Ascending aorta (tissue), 2 donors: Measurements from ENCODE around the gene TAC1. TPM values are rescaled to one million over a fixed set of nuclear protein-coding genes. Genes with fewer than 3 reads are reported as not detected.
A peak's percentile ranks its signal among the peaks of the same experiment; 100 is the strongest.

Source experiments
- DNase-seq, 2 donors: peaks; one replicate each; pipeline ENCODE4 v3.0.0-alpha.2; 2019; ENCODE audit warnings: low spot score in 2 of 2
- H3K27ac ChIP-seq, 2 donors: fragments of 200-600 bp; sonication (generic); one replicate each; pipeline ENCODE4 v1.5.1; 2016 to 2017; ENCODE audit warnings: mild to moderate bottlenecking in 1 of 2
- H3K27me3 ChIP-seq: fragments of 200-600 bp; sonication (generic); one replicate; pipeline ENCODE4 v1.5.1; 2017
- H3K36me3 ChIP-seq, 2 donors: fragments of 200-600 bp; sonication (generic); one replicate each; pipeline ENCODE4 v1.5.1; 2016
- H3K4me1 ChIP-seq, 2 donors: fragments of 200-600 bp; sonication (generic); one replicate each; pipeline ENCODE4 v1.5.1; 2016 to 2017; ENCODE audit warnings: mild to moderate bottlenecking in 1 of 2
- H3K4me3 ChIP-seq, 2 donors: fragments of 200-600 bp; sonication (generic); one replicate each; pipeline ENCODE4 v1.5.1; 2016 to 2017; ENCODE audit warnings: mild to moderate bottlenecking in 1 of 2
- H3K9me3 ChIP-seq, 2 donors: fragments of 200-600 bp; sonication (generic); one replicate each; pipeline ENCODE4 v1.5.1; 2016
- CTCF ChIP-seq, 3 experiments: fragments of 200-600 bp in 2 of 3; fragments of 450-650 bp in 1 of 3; sonication (generic) in 2 of 3; IDR thresholded peaks; one replicate each; pipeline ENCODE4 v1.5.1; 2016 to 2019; ENCODE audit warnings: antibody characterized with exemption in 3 of 3, mild to moderate bottlenecking in 1 of 3, moderate library complexity in 1 of 3
- intact Hi-C: fragments of 100-400 bp; cut with DNase I; formaldehyde crosslinking; loops from one replicate; pipeline ENCODE4 v1.15.1; 2023
- total RNA-seq: library from RNA; depleted of rRNA; stranded (reverse); fragments of >200 nt; gene quantifications from one replicate; pipeline ENCODE4 v1.1.0, GENCODE V29; 2016

TAC1 gene, protein sequence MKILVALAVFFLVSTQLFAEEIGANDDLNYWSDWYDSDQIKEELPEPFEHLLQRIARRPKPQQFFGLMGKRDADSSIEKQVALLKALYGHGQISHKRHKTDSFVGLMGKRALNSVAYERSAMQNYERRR
- not detected for total RNA-seq

GRCh38 chr7:97731736-97732564 lies at the start of gene TAC1:
TAC1 (plus strand) TSS chr7:97732086; CDS start chr7:97732613, 527 bp downstream.
- Histone ChIP-seq H3K9me3 (no peaks in the 10 kb centered on the region), H3K4me1 (no peaks in the 10 kb centered on the region), H3K36me3 (no peaks in the 10 kb centered on the region), H3K27me3 (no peaks in the 10 kb centered on the region), H3K4me3 (peak within 1 kb of the TSS; percentile 26 to 43), H3K27ac (no peak within 1 kb of the TSS)
- no peak for DNase-seq
- intact Hi-C loops, result no loop called here
- TF ChIP-seq CTCF (IDR thresholded peaks at IDR 0.05), result no peak

- intact Hi-C loops, result no loop called here
- H3K4me1 ChIP-seq, result no peaks in the 10 kb centered on the region
- H3K36me3 ChIP-seq, result no peaks in the 10 kb centered on the region
- H3K9me3 ChIP-seq, result no peaks in the 10 kb centered on the region
- no peak for DNase-seq
- H3K27me3 ChIP-seq, result no peaks in the 10 kb centered on the region
- H3K27ac ChIP-seq, result no peak overlapping the region
- no peak for TF ChIP-seq CTCF (IDR thresholded peaks at IDR 0.05)
- no peak overlapping the region for H3K4me3 ChIP-seq
Measured at GRCh38 chr7:97685952-97686351, 45.9 kb upstream of the TAC1 start.

GRCh38 chr7:97693586-97693985 lies 38.3 kb upstream of the TAC1 start:
- intact Hi-C loops, result no loop called here

GRCh38 chr7:97694355-97694754 lies 37.5 kb upstream of the TAC1 start:
- no peaks in the 10 kb centered on the region for H3K27me3 ChIP-seq
- TF ChIP-seq CTCF (IDR thresholded peaks at IDR 0.05), result no peak
- intact Hi-C loops, result no loop called here
- no peaks in the 10 kb centered on the region for H3K36me3 ChIP-seq
- no peaks in the 10 kb centered on the region for H3K4me1 ChIP-seq
- H3K27ac ChIP-seq, result no peak overlapping the region
- H3K4me3 ChIP-seq, result no peak overlapping the region
- no peak for DNase-seq
- H3K9me3 ChIP-seq, result no peaks in the 10 kb centered on the region

More at GRCh38 chr7:97693586-97693985, 38.3 kb upstream of the TAC1 start:
- Histone ChIP-seq H3K4me1 (no peaks in the 10 kb centered on the region), H3K9me3 (no peaks in the 10 kb centered on the region), H3K27me3 (no peaks in the 10 kb centered on the region), H3K27ac (no peak overlapping the region), H3K36me3 (no peaks in the 10 kb centered on the region), H3K4me3 (no peak overlapping the region)
- no peak for TF ChIP-seq CTCF (IDR thresholded peaks at IDR 0.05)
- DNase-seq, result no peak

DNA sequence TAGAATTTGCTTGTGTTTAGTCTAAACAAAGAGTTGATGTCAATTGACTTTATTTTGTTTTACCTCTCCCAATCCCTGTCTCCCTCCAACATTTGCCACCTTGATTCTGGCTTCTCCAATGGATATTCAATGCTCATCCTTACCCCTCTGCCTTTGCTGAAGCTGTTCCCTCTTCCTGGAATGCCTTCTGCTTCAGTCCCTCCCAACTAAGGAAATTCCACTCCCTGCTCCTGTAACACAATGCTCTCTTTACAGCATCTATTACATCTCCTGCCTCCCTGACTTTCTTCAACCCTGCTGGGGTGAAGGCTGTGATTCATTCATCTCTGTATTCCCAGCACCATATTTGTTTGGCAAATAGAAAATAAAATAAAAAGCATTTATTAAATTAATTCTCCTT lies 34.5 kb upstream of the TAC1 start:
- Histone ChIP-seq H3K4me1 (no peaks in the 10 kb centered on the region), H3K27ac (no peak overlapping the region), H3K9me3 (no peaks in the 10 kb centered on the region), H3K27me3 (no peaks in the 10 kb centered on the region), H3K4me3 (no peak overlapping the region), H3K36me3 (no peaks in the 10 kb centered on the region)
- intact Hi-C loops, result no loop called here
- TF ChIP-seq CTCF (IDR thresholded peaks at IDR 0.05), result no peak
- no peak for DNase-seq
